ENCODE measurements around the gene MRPS5.
A peak's percentile ranks its signal among the peaks of the same experiment; 100 is the strongest.
"Not testable (repeated sequence)": the region's sequence is repeated elsewhere in the genome, so short reads cannot be mapped to it uniquely, and the experiment has no call there.

Gene MRPS5

GRCh38 chr2:95121407-95122196 is at the start of gene MRPS5:
TSS of gene MRPS5 (minus strand) at chr2:95121808. CDS start at chr2:95121791, 17 bp downstream.
- peak; percentile 86 for DNase-seq

GRCh38 chr2:95166065-95166763 is 44.6 kb upstream of the MRPS5 start:
- no peak for DNase-seq

- peak; percentile 99 for DNase-seq
These were observed 43.9 kb upstream of the MRPS5 start, which contains the start of gene ZNF2 for GRCh38 chr2:95165371-95166064. TSS of gene ZNF2 (plus strand) at chr2:95165809. CDS start at chr2:95176227, 10,418 bp downstream.

- no peak for DNase-seq
These were observed 43.4 kb upstream of the MRPS5 start for GRCh38 chr2:95165030-95165370.

GRCh38 chr2:95159690-95160449 is 38.3 kb upstream of the MRPS5 start, which contains the start of gene ZNF514:
TSS of gene ZNF514 (minus strand) at chr2:95159848. CDS start at chr2:95153253, 6,595 bp downstream.
- peak; percentile 81 for DNase-seq

GRCh38 chr2:95158891-95159619 is 37.4 kb upstream of the MRPS5 start:
- DNase-seq: peak; percentile 51

- DNase-seq: no peak
These were observed 36.8 kb upstream of the MRPS5 start for GRCh38 chr2:95158441-95158840.

GRCh38 chr2:95149397-95149984 is 27.9 kb upstream of the MRPS5 start:
- DNase-seq: no peak

- no peak for DNase-seq
These were observed 22.2 kb upstream of the MRPS5 start for GRCh38 chr2:95143838-95144237.

GRCh38 chr2:95138702-95139101 is 17.1 kb upstream of the MRPS5 start:
- DNase-seq: no peak

- DNase-seq: no peak
These were observed 566 bp upstream of the MRPS5 start for GRCh38 chr2:95122197-95122551.

GRCh38 chr2:95121093-95121406 is 558 bp downstream of the MRPS5 start:
- no peak for DNase-seq

GRCh38 chr2:95115418-95115817 is 6.2 kb downstream of the MRPS5 start:
- peak; percentile 73 for DNase-seq

- no peak for DNase-seq
These were observed 8.1 kb downstream of the MRPS5 start for GRCh38 chr2:95113464-95113863.

- DNase-seq: no peak
These were observed 11.2 kb downstream of the MRPS5 start for GRCh38 chr2:95110395-95110794.

- DNase-seq: peak; percentile 17
These were observed 12.3 kb downstream of the MRPS5 start for GRCh38 chr2:95109260-95109659.

GRCh38 chr2:95106081-95106480 is 15.5 kb downstream of the MRPS5 start:
- DNase-seq: no peak

GRCh38 chr2:95104606-95105005 is 17.0 kb downstream of the MRPS5 start:
- DNase-seq: no peak

- no peak for DNase-seq
These were observed 21.7 kb downstream of the MRPS5 start for GRCh38 chr2:95099910-95100309.

- not testable (repeated sequence) for DNase-seq
These were observed 23.3 kb downstream of the MRPS5 start for GRCh38 chr2:95098273-95098672.

GRCh38 chr2:95091885-95092555 is 29.6 kb downstream of the MRPS5 start:
- no peak for DNase-seq

All from midbrain (tissue), 1 donor.